H54 (cell line): Measurements from ENCODE around the gene OSBPL9.
A peak's percentile ranks its signal among the peaks of the same experiment; 100 is the strongest.
"Not testable (repeated sequence)": the region's sequence is repeated elsewhere in the genome, so short reads cannot be mapped to it uniquely, and the experiment has no call there.

Experiments
- DNase-seq: peaks from one replicate; pipeline ENCODE4 v3.0.0; 2011; ENCODE audit warnings: low spot score, mixed read lengths; ENCODE audit not compliant: insufficient read length
- FAIRE-seq: peaks from 3 replicates; lab custom pipeline; 2011; peaks lifted over from hg19 to GRCh38; lab: Jason Lieb, UNC
- POLR2A ChIP-seq: IDR thresholded peaks from 2 replicates; pipeline ENCODE4 v1.6.1; 2011; ENCODE audit warnings: low read depth, mild to moderate bottlenecking, low read length

The OSBPL9 gene

GRCh38 chr1:51636764-51637522 lies 20.1 kb downstream of the OSBPL9 start:
- FAIRE-seq, result peak; percentile 93
- no peak for TF ChIP-seq POLR2A

GRCh38 chr1:51638350-51638749 lies 21.5 kb downstream of the OSBPL9 start:
- FAIRE-seq (no peak), DNase-seq (no peak)
- no peak for TF ChIP-seq POLR2A

More at GRCh38 chr1:51636764-51637522, 20.1 kb downstream of the OSBPL9 start:
- DNase-seq, result no peak

- no peak for FAIRE-seq
- TF ChIP-seq POLR2A, result no peak
- DNase-seq, result no peak
Observed at GRCh38 chr1:51639694-51640093, 22.8 kb downstream of the OSBPL9 start.

- FAIRE-seq, result no peak
- TF ChIP-seq POLR2A, result no peak
Observed at GRCh38 chr1:51641096-51641495, 24.2 kb downstream of the OSBPL9 start.

GRCh38 chr1:51642739-51643142 lies 25.8 kb downstream of the OSBPL9 start:
- no peak for FAIRE-seq
- no peak for TF ChIP-seq POLR2A
- no peak for DNase-seq

More at GRCh38 chr1:51641096-51641495, 24.2 kb downstream of the OSBPL9 start:
- DNase-seq, result no peak

GRCh38 chr1:51643362-51643761 lies 26.5 kb downstream of the OSBPL9 start:
- DNase-seq (no peak), FAIRE-seq (no peak)

GRCh38 chr1:51644020-51644419 lies 27.1 kb downstream of the OSBPL9 start:
- no peak for DNase-seq
- TF ChIP-seq POLR2A, result no peak
- no peak for FAIRE-seq

More at GRCh38 chr1:51643362-51643761, 26.5 kb downstream of the OSBPL9 start:
- TF ChIP-seq POLR2A, result no peak

GRCh38 chr1:51644533-51645197 lies 27.8 kb downstream of the OSBPL9 start:
- no peak for TF ChIP-seq POLR2A
- DNase-seq, result peak; percentile 43
- FAIRE-seq, result peak; percentile 96

GRCh38 chr1:51646592-51646991 lies 29.7 kb downstream of the OSBPL9 start:
- FAIRE-seq, DNase-seq: not testable (repeated sequence)

GRCh38 chr1:51648180-51649109 lies 31.6 kb downstream of the OSBPL9 start:
- DNase-seq (peak; percentile 24), FAIRE-seq (peak; percentile 97)
- TF ChIP-seq POLR2A, result no peak

- FAIRE-seq, result peak; percentile 38
- DNase-seq, result no peak
Observed at GRCh38 chr1:51649593-51650091, 32.8 kb downstream of the OSBPL9 start.

GRCh38 chr1:51650198-51650597 lies 33.3 kb downstream of the OSBPL9 start:
- DNase-seq (no peak), FAIRE-seq (no peak)
- TF ChIP-seq POLR2A, result no peak

More at GRCh38 chr1:51649593-51650091, 32.8 kb downstream of the OSBPL9 start:
- TF ChIP-seq POLR2A, result no peak

- FAIRE-seq (no peak), DNase-seq (no peak)
- TF ChIP-seq POLR2A, result no peak
Observed at GRCh38 chr1:51651552-51651942, 34.7 kb downstream of the OSBPL9 start.

GRCh38 chr1:51652599-51652998 lies 35.7 kb downstream of the OSBPL9 start:
- FAIRE-seq (no peak), DNase-seq (no peak)
- no peak for TF ChIP-seq POLR2A
